HPDE6-E6E7 (cell line): ENCODE results near the gene ARL11.

Experiments
- DNase-seq: peaks from one replicate; pipeline ENCODE4 v3.0.0; 2011; ENCODE audit warnings: missing footprints; ENCODE audit errors: extremely low spot score

Gene ARL11

GRCh38 chr13:49649244-49649962 lies 21.1 kb downstream of the ARL11 start:
- DNase-seq, result no peak

DNA sequence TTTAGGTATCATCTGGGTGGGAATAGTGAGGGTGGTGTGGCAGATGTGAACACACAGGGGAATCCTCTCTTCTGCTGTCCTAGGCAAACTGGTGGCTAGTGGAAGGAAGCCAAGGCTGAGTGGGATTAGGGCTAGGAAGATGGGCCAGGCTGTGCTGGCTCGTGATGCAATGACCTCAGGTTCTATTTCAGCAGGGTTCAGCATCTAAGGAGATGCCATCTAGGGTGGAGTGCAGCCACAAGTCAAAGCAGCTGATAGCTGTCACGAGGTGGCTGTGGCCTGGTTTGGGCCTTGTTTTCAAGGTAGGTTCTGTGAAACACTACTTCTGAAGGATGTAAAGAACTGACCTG lies 21.6 kb downstream of the ARL11 start:
- DNase-seq, result no peak

GRCh38 chr13:49651570-49652354 lies 23.5 kb downstream of the ARL11 start:
- DNase-seq, result no peak

DNA sequence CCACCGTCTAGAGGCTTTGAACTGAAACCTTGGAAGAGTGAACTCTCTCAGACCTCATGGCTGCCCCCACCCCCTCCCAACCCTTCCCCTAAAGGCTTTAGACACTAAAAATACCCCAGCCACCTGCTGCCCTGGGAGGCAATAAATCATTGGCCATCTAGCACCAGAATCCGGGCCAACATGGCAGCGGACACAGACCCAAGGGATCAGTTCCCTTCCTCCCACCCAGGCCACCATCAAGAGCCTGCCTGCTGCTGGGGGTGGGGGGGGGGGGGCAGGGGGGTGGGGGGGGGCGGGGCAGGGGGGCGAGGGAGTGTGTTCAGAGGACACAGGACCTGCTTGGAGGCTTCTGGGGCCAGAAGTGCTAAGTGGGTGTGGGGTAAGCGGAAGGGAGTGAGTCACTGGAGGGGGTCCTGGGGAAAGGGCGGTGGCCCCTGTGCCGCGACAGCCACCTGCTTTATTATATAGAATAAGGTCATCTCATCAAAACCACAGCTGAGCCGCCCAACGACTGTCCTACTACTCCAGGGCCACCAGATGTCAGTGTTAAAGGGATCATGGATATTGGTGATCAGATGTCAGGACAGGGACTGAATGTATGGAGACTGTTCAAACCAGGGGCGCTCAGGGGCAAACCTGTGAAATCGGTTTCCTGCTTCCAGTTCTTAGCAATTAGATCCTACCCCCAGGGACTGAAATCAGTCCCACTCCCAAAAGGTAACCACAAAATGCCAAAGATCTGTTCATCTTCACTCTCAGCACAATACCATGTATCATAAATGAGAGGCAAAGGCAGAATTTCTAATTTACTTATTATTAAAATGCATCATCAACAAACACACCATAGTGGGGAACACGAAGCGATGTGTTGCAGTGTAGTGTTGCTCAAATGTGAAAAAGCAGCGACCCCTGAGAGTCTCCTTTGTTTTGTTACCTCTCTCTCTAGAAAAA lies 24.3 kb downstream of the ARL11 start:
- peak; percentile 23 for DNase-seq

GRCh38 chr13:49653478-49653877 lies 25.2 kb downstream of the ARL11 start:
- DNase-seq, result no peak

DNA sequence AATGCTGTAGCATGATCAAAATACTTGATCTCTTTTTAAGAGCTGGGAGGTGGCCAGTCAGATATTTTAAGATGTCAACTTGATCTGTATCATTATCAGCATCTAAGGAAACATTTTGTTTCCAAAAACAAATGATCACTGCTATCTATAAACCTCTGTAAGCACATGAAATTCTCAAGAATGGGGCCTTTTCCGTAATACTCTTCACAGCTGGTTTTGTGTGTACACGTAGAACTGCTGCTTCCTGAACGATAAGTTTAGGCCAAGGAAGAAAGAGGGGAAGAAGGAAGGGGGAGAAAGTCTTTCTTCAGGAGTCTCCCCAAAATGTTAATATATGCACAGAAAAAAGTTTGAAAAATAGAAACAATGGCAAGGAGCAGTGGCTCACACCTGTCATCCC lies 25.7 kb downstream of the ARL11 start:
- DNase-seq, result no peak

GRCh38 chr13:49655906-49656305 lies 27.6 kb downstream of the ARL11 start:
- DNase-seq, result no peak

GRCh38 chr13:49657241-49657641 lies 28.9 kb downstream of the ARL11 start:
- no peak for DNase-seq

DNA sequence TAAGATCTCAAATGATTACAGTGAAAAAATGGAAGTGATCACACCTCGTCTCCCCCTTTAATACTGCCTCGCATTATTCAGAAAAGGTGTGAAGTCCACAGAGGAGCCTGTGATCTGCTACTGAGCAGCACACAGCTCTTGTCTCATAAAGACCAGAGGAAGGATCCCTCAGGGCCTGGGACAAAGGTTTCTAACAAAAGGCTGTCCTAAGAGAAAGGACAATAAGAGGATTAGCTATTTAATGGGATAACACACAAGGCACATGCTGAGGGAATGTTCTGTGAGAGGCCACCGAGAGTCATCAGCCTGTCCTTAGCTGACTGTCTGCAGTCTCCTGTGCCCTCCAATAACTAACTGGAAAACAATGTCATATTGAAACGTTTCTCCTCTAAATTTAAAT lies 36.3 kb downstream of the ARL11 start:
- no peak for DNase-seq

DNA sequence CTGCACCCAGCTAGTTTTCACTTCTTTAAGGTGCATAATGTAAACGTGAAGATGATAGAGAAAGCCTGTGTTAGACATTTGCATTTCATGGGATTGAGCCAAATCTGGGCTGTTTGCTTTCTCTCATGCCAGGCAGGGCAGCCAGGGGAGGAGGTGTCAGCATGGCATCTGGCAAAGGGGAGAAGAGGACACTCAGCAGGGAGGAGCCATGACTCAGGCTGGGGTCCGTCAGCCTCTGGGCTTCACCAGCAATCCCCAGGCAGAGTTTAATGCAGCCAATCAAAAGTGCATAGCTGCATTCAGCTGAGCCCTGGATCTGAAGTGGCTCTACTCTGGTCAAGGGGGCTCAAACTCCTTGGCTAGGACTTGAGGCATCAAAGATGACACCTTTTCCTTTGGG lies 39.5 kb downstream of the ARL11 start:
- DNase-seq, result no peak

- no peak for DNase-seq
Measured at GRCh38 chr13:49669735-49670309, 41.5 kb downstream of the ARL11 start.

- no peak for DNase-seq
Measured at GRCh38 chr13:49670828-49671227, 42.5 kb downstream of the ARL11 start.

DNA sequence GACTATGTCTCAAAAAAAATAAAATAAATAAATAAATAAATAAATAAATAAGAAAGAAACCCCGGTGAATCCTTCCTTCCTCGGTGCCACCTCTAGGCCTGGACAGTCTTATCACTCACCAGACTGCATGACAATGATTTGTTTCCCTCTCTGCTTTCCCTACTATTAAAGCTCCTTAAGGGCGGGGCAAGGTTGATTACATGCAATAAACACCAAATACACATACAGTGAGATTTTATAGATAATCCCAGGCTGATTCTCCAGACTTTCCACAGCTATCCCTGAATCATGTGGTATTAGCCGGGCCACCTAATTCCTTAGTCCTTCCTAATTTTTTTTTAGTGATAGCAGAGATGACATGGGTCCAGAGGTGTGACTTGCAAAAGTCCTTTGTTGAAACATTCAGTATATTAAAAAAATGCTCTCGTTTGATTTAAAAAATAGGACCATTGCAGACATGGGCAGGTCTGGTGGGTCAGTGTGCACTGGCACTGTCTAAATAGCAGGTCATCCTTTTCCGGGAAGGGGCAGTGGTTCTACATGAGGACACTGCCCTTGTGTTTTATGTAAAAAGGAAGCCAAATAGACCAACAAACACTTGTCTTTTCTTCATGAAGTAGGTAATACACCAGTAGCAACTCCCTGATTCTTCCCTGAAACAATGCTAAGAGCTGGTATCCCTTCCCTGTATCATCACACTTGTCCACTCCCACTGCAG lies 48.4 kb downstream of the ARL11 start:
- no peak for DNase-seq

- no peak for DNase-seq
Measured at GRCh38 chr13:49678191-49678914, 50.0 kb downstream of the ARL11 start.

DNA sequence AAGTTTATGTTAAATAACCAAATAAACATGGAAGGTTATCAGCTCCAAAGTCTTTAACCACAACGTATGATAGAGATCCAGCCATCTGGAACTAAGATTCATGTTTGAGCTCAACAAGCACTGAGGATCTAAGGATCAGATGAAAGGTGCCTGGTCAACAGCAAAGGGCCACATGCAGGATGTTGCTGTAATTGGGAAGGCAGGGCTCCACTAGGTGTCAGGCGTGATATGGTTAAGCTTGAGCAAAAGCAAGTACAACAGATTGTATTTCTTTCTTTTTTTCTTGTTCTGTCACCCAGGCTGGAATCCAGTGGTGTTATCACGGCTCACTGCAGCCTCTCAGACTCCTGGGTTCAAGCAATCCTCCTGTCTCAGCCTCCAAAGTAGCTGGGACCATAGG lies 50.9 kb downstream of the ARL11 start:
- no peak for DNase-seq

DNA sequence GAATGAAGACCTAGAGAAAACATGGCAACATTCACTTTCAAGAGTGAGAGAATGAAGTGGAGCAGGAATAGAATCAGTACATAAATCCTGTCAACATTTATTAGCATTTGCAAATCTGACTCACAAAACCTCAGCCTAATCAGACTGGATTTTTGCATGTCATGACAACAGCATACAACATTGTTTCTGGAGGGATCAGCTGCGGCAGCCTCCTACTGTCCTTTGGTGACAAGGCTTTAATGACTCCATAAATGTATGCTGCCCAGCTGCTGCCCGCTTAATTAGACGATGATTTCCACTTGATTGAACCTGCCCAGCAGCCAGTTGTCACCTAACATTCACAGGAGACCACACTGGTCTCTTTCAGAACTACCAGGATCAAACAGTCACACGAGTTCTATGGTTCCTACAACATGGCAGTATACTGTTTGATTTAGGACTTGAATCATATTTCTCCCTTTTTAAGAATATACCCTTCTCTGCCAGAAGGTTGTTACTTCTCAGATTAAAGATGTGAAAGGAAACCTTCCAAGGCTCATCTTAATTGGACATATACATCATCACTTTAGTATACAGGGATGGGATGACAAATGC lies 53.6 kb downstream of the ARL11 start:
- DNase-seq, result no peak
